ENCODE results near the gene STPG3.

Gene STPG3

GRCh38 chr9:137266585-137267453 lies 15.7 kb downstream of the STPG3 start:
- DNase-seq (ENCODE audit: low spot score): no peak

GRCh38 chr9:137267933-137268355 lies 16.9 kb downstream of the STPG3 start:
- no peak for DNase-seq (ENCODE audit: low spot score)

GRCh38 chr9:137268538-137269201 lies 17.6 kb downstream of the STPG3 start:
- no peak for DNase-seq (ENCODE audit: low spot score)

GRCh38 chr9:137269231-137269772 lies 18.2 kb downstream of the STPG3 start:
- no peak for DNase-seq (ENCODE audit: low spot score)

GRCh38 chr9:137270929-137271695 lies 20.0 kb downstream of the STPG3 start:
- no peak for DNase-seq (ENCODE audit: low spot score)

GRCh38 chr9:137271696-137272076 lies 20.6 kb downstream of the STPG3 start:
- DNase-seq (ENCODE audit: low spot score): no peak

- no peak for DNase-seq (ENCODE audit: low spot score)
Observed at GRCh38 chr9:137272241-137273094, 21.4 kb downstream of the STPG3 start.

GRCh38 chr9:137273095-137273490 lies 22.0 kb downstream of the STPG3 start:
- no peak for DNase-seq (ENCODE audit: low spot score)

- no peak for DNase-seq (ENCODE audit: low spot score)
Observed at GRCh38 chr9:137273611-137274320, 22.7 kb downstream of the STPG3 start.

- no peak for DNase-seq (ENCODE audit: low spot score)
Observed at GRCh38 chr9:137275203-137275587, 24.1 kb downstream of the STPG3 start.

GRCh38 chr9:137275588-137276472 lies 24.7 kb downstream of the STPG3 start:
- DNase-seq (ENCODE audit: low spot score): no peak

GRCh38 chr9:137276473-137277328 lies 25.6 kb downstream of the STPG3 start:
- peak; percentile 70 for DNase-seq (ENCODE audit: low spot score)

- peak; percentile 99 for DNase-seq (ENCODE audit: low spot score)
Observed at GRCh38 chr9:137277329-137278041, 26.4 kb downstream of the STPG3 start, which contains the start of gene TOR4A. Gene TOR4A, plus strand, starts transcription at chr9:137277726. Its CDS starts 964 bp downstream, at chr9:137278690.

- peak; percentile 69 for DNase-seq (ENCODE audit: low spot score)
Observed at GRCh38 chr9:137278061-137278701, 27.1 kb downstream of the STPG3 start.

GRCh38 chr9:137278721-137279711 lies 27.9 kb downstream of the STPG3 start:
- DNase-seq (ENCODE audit: low spot score): no peak
